Left ventricle myocardium superior (tissue), 1 donor: Measurements from ENCODE around the gene TECPR1. TPM values are rescaled to one million over a fixed set of nuclear protein-coding genes. Genes with fewer than 3 reads are reported as not detected.

ENCODE experiments used
- ATAC-seq: fragments of 200-7000 bp; cut with Tn5 transposase; one replicate; pipeline ENCODE4 v1.9.1; 2020; ENCODE audit warnings: mild to moderate bottlenecking, moderate library complexity
- DNase-seq: peaks from one replicate; pipeline ENCODE4 v3.0.0-alpha.2; 2020
- intact Hi-C: fragments of 100-400 bp; cut with micrococcal nuclease; formaldehyde crosslinking; loops from one replicate; pipeline ENCODE4 v1.11.0; 2022
- long read RNA-seq: library from polyadenylated mRNA; unstranded; transcript quantifications from one replicate; pipeline ENCODE4 v2.0.0, GENCODE V29; 2021
- total RNA-seq: library from RNA; stranded (reverse); fragmentation: NEBNext Ultra II Directional; extraction: Animal tissue kit (Norgen Biotek cat#: 25700); gene quantifications from one replicate; pipeline ENCODE4 v1.2.1, GENCODE V29; 2021
- donor health status: DM: no; HTN: yes; CAD: no; lungs with severe emphysema.

Gene TECPR1, protein sequence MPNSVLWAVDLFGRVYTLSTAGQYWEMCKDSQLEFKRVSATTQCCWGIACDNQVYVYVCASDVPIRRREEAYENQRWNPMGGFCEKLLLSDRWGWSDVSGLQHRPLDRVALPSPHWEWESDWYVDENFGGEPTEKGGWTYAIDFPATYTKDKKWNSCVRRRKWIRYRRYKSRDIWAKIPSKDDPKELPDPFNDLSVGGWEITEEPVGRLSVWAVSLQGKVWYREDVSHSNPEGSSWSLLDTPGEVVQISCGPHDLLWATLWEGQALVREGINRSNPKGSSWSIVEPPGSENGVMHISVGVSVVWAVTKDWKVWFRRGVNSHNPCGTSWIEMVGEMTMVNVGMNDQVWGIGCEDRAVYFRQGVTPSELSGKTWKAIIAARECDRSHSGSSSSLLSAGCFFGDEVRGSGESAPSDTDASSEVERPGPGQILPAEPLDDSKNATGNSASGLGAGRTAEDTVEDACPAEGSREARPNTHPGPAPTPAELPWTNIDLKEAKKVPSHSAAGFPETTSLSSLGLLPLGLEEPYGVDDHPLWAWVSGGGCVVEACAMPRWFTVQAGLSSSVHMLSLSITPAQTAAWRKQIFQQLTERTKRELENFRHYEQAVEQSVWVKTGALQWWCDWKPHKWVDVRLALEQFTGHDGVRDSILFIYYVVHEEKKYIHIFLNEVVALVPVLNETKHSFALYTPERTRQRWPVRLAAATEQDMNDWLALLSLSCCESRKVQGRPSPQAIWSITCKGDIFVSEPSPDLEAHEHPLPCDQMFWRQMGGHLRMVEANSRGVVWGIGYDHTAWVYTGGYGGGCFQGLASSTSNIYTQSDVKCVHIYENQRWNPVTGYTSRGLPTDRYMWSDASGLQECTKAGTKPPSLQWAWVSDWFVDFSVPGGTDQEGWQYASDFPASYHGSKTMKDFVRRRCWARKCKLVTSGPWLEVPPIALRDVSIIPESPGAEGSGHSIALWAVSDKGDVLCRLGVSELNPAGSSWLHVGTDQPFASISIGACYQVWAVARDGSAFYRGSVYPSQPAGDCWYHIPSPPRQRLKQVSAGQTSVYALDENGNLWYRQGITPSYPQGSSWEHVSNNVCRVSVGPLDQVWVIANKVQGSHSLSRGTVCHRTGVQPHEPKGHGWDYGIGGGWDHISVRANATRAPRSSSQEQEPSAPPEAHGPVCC
- 25.2 TPM for total RNA-seq
- long read RNA-seq, full-length matches to known transcripts: 5 of 38 reads
- long read RNA-seq, partial matches to known transcripts: 19 of 38 reads
- long read RNA-seq, other reads (novel, unspliced or antisense): 14 of 38 reads

DNA sequence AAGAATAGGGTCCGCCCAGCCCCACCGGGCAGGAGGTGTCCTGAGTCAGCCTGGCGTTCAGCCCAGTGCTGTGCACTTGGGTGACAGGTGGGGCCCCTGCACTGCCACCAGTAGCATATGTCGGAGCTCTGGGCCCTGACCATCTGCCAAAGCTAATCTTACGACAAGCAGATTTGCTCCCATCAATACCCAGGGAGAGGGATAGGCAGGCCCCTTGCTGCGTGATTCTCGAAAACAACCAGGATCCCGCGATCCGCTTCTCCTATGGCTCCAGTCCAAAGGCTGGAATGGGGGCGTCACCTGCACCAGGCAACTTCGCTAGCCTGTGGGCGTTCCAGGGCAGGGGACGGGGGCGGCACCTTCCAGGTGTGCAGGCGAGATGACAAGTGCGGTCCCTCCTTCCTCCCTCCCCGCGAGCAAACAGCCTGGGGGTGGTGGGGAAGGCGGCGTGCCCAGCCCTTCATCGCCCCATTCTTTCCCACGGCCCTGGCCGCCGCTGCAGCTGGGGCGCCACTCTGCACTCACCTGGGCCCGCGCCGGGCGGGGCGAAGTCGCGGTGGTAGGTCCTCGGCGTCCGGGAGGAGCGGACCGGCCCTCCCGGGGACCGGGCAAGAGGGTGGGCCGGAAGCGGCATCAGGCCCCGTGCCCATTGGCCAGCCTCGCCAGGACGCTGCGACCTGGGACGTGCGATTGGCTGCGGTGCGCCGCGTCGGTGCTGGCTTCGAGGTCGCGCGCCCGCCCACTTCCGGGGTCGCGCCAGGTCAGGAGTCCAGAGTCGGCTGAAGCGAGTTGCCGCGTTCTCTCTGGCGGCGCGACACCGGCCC, at the start of gene TECPR1:
TSS of gene TECPR1 (minus strand) at position 632 of the 824 bp plus-strand sequence. CDS start 6,086 bp downstream, outside the sequence.
- intact Hi-C loops: no loop called here
- peak; percentile 98 for DNase-seq
- peak; percentile 99 for ATAC-seq

DNA sequence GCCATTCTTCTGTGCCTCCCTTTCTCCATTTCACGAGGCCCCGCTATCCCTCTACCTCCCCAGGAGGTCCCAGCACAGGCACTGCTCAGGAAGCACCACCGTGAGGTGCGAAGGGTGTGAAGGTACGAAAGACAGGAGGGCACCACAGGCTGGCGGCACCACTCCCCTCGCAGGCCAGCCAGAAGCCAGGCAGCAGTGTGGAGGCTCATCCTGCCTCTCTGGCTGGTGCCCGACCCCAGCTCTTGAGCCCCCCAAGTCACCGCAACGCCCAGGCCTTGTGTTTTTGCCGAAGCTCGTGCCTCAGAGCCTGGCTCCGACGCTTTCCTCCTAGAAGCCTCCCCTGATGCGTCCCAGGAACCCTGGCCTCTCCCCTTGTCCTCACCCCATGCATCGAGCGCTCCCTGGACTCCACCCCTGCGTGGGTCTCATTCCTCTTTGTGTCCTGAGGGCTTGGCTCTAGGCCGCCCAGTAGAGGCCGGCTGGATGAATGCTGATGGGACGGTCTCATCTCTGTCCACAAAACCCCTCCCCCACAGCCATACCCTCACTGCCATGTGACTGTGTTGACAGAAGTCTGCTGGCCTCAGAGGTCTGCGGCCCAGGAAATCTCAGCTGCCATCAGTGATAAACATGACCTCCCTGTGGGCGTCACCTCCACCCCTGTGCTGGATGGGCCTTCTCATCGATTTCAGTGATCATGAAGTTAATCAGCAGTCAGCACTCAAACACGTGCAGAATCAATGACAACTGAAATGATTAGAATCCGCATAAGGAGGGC, 48.8 kb upstream of the TECPR1 start:
- ATAC-seq: no peak
- intact Hi-C loops: no loop called here
- no peak for DNase-seq

DNA sequence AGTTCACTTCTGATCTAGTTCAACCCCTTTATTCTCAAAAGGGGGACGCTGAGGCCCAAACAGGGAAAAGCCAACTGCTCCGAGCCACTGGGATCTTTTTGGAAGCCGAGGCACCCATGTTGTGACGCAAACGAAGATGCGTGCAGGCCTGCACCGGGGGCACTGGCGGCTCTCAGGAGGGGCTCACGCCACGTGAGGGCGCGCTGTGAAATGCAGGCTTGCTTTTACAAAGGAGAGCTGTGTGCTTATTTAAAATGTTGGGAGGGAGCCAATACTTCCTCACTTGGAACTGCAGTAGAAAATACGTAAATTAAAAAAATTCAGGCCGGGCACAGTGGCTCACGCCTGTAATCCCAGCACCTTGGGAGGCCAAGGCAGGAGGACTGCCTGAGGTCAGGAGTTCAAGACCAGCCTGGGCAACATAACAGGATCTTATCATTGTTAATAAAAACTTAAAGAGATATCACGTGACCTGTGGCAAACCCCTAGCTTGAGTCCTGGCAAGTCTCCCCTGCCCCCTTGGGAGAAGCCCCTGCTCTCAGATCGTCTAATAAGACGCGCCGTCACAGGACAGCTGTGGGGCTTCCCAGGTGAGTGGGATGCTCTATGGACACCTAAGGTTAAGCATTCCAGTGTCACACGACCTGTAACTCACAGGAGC, 45.7 kb upstream of the TECPR1 start:
- no peak for ATAC-seq
- intact Hi-C loops: no loop called here
- no peak for DNase-seq

DNA sequence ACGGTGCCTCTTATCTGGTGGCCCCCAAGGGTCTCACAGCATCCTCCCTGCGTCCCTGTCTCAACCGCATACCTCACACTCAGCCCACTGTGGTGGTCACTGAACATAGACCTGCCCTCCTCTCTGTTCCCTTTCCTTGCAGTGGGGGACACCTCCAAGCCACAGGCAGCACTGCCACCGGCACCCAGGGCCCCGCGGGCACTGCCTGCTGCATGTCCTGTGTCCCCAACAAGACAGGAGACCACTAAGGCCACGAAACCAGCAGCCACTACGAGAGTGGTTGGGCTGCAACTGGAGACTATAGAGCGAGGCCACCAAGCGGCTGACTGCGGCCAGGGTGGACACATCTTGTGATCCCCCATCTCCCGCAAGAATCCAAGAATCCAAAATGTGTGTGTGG, 44.8 kb upstream of the TECPR1 start:
- intact Hi-C loops: no loop called here
- ATAC-seq: no peak
- DNase-seq: no peak

DNA sequence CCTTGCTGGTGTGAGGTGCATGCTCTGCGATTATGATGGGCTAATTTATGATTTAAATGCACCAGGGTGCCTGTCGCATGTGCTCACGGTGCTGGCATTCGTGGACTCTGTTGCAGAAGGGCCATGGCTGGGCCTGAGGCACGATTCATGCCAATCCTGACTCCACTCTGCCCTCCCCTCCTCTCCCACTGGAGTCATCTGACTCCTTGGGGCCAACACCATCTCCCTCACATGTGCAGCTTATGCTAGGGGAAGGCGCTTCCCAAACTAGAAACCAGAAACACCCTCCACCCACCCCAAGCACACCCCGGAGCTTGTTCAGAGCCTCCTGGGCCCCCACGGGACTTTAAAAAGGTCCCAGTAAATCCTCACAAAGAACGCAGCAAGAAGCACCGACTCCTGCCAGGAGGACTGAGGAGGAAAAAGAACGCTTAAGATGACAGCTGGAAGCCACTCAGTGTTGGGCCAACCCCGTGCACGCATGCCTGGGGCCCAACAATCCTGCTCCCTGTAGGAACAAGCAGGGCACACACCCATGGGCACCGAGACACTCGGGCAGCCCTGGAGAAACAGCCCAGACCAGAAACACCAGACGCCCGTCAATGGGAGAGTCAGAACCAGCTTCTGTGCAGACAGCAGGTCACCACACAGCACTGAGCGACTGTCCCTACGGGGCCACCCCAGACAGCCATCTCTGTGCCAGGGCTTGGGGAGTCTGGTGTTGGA, 43.6 kb upstream of the TECPR1 start:
- DNase-seq (no peak), ATAC-seq (peak; percentile 38)
- intact Hi-C loops: no loop called here

DNA sequence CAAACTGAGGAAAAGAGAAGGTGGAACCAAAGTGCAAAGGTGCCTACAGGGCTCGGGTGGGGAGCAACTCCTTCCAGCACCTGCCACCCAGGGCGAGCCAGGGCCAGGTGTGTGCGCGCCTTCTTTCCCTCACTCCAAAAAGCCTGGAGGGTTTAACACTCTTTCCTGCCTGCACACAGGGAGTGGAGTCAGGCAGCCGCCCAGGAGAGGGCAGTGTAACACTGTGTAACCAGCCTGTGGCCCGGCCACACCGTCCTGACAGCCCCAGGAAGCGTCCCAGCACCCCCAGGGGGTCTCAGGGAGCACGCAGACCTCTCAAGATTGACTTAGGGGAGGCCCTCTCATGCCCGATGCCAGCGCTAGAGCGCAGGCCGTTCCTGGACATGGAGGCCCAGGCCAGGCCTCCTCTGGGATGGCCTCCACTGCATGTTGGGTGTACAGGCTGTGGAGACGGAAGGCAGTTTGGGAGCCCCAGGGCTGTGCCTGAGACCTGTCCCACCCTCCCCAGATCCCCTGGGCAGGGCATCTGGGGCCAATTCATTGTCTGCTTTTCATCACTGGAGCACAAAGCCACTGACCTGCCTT, 42.9 kb upstream of the TECPR1 start:
- peak; percentile 61 for ATAC-seq
- intact Hi-C loops: no loop called here
- peak; percentile 60 for DNase-seq

DNA sequence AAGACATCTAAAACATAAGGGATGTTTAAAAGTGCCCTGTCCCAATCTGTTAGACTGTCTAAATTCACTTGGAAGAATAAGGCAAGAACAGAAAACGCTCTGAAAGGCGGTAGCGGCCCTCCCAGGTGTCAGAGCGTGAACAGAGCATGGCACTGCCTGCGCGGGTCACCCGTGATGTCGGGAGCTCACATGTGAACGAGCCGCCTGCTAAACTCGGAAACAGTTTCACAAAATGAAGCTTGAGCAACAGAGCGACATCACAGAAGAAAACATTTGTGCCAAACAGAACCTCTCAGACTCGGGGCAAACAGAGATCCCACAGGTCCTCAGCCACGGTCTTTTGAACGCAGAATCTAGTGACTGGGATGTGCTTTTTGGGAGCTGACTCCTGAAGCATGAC, 42.3 kb upstream of the TECPR1 start:
- intact Hi-C loops: no loop called here
- no peak for DNase-seq
- no peak for ATAC-seq

DNA sequence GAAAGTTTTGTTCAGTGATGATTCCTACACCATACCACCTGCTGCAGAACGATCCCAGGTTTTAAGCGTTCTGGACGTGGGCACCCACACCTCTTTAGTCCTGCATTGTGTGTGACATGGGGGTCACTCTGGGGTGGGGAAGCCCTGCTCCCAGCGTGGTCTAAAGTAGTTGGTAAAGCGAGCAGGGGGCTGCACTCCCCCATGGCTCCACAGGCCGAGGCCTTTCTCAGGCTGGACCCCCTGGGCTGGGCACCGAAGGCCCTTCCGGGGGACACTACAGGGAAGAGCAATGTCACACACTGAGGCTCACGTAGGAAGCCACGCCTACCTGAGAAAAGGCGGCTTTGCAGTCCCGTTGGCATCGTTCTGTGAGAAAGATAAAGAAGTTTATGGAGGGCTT, 41.7 kb upstream of the TECPR1 start:
- intact Hi-C loops: no loop called here
- ATAC-seq (no peak), DNase-seq (no peak)

DNA sequence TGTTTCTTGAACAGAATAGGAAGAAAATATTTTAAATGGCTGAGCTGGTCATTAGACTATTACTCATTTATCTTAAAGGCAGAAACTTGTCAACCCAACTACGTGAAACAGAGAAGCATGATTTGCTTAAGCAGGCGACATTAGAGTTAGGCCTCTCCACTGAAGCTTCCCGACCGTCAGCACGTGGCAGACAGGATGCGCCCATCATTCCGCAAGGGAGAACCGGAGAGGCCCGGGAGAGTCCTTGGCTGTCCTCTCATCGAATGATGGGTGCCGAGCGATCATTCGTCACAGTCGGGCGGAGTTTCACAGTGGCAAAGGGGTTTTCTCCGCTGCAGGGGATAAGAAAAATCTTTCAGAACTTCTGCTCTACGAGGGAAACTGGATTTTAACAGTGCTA, 41.2 kb upstream of the TECPR1 start:
- intact Hi-C loops: no loop called here
- ATAC-seq (no peak), DNase-seq (no peak)

DNA sequence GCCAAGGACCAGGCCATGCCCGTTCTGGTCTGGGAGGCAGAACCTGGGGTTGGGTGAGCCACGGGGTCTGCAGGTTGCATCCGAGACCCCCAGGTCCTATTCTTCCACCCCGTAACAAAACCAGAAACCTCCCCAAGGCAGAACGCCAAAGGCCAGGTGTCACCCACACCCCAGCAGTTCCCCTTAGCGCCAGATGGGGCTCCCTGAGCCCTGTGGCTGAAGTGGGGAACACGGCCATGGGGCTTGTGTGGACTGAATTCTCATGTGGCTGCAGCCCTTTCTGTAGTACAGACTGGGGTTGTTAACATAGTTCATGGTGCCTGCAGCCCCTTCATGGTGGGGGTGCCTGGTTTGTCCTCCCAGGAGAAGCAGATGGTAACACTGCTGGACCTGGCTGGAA, 39.7 kb upstream of the TECPR1 start:
- intact Hi-C loops: no loop called here
- no peak for ATAC-seq

DNA sequence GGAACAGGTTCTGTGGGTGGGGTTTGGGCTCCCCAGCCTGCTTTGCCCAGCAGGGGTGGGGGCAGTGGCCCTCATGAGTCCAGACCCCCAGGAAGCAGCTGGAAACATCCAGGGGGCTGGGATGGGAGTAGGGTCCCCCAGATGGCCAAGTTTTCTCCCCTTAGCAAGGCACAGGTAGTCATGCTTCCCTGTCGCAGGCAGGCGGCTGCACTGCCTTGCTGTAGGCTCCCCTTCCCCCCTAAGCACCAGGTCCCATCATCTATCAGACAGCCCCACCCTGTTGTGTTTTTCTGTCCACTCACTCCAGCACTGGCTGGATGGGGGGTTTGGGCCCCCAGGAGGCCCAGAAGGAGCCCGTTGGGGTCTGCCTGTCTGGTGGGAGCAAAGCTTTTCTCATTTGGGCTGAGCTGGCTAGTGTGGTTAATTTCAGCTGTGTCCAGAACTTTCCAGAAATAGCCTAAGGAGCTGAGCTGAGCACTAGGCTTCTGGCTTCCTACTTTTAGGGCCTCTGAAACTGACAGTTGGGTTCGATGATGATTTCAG, 37.4 kb upstream of the TECPR1 start:
- intact Hi-C loops: no loop called here
- ATAC-seq (no peak), DNase-seq (no peak)

More for the DNA sequence above, 39.7 kb upstream of the TECPR1 start:
- DNase-seq: no peak

DNA sequence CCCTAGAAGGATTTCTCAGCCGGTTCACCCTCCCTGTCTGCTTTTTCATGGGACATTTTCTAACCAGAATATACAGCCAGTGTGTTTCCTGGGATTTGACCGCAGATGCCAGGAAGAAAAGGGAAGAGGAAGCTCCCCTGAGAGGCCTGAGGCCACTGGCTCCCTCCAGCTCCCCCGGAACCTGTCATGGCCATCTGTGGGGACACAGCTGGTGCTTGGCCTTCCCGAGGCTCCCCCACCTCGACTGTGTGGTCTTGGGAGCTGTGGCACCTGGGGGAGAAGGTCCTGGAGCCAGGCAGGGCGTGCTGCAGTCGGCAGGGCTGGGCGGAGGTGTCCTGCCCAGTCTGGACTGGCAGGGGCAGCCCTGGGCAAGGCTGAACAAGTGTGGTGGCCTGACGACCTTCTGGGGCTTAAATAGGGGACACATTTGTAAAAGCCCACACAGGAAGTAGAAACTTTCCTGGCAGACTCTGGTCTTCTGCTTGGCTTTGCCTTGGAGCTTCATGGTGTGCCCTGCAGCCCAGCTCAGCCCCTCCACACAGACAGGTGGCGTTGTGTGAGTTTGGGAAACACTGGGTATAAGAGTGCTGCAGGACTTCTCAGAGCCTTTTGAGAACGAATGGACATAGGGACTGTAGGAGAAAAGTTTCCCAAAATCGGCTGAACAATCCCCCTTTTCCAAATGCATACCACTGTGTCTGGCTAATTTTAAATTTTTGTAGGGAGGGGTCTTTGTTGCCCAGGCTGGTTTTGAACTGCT, 36.2 kb upstream of the TECPR1 start:
- intact Hi-C loops: no loop called here

DNA sequence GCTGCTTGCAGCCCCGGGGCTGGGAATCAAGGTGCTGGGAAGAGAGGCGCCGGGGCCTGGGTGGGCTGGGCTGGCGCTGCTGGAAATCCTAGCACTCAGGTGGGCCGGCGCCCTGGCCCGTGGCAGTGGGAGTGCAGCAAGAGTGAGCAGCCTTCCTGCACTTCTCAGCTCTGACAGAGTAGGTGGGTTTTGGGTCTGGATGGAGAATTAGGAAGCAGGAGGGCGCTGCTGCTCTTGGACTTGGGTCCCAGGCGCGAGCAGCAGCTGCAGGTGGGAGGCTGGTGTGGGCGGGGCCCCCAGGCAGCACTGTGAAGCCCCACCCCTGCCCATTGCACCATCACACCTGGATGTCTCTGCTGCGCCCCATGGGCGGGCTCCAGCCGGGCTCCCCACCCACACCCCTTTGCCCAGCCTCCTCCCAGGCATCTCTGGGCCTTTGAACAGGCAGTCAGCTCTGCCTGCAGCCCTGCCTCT, 35.5 kb upstream of the TECPR1 start:
- ATAC-seq: no peak
- DNase-seq: no peak
- intact Hi-C loops: no loop called here

More for the DNA sequence above, 36.2 kb upstream of the TECPR1 start:
- ATAC-seq (no peak), DNase-seq (no peak)

DNA sequence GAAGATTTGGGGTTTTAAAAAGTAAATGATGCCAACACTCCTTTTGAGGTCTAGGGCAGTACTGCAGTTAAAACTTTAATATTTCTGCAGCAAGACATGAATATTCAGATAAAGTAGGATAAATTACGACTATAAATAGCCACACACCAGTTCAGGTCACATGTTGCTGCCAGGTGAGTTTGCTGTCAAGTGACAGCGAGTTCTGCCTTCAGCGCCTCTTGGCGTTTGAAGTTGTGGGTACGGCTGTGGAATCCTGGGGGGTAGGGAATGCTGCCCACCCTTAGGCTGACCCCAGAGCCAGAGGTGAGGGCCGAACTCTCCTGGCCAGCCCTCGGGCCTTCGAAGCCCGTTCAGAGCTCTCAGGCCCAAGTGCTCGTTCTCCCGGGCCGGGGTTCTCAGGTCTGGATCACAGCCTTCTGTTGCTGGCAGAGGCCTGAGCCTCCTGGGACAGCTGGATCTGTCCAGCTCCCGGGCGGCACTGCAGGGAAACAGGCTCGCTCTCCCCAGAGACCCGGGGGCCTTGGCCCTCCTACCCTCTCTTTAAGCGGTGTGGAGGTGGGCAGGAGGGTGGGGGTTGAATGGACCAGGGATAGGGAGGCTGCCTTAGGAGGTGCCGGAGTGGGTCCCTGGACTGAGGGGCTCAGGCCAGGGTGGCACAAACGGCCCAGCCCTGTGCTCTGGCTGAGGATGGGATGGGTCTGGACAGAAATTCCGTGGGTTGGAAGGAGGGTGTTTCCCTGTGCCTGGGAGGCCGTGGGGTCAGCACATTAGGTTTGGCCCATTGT, 34.9 kb upstream of the TECPR1 start:
- ATAC-seq: peak; percentile 6
- peak; percentile 54 for DNase-seq
- intact Hi-C loops: no loop called here
